ENCODE measurements around the gene PDXDC1. TPM values are rescaled to one million over a fixed set of nuclear protein-coding genes. Genes with fewer than 3 reads are reported as not detected.
"Not testable (repeated sequence)": the region's sequence is repeated elsewhere in the genome, so short reads cannot be mapped to it uniquely, and the experiment has no call there.

The PDXDC1 gene
- total and polyA plus RNA-seq, 2 donors from 2014 or later, result 56.5 to 113 TPM

DNA sequence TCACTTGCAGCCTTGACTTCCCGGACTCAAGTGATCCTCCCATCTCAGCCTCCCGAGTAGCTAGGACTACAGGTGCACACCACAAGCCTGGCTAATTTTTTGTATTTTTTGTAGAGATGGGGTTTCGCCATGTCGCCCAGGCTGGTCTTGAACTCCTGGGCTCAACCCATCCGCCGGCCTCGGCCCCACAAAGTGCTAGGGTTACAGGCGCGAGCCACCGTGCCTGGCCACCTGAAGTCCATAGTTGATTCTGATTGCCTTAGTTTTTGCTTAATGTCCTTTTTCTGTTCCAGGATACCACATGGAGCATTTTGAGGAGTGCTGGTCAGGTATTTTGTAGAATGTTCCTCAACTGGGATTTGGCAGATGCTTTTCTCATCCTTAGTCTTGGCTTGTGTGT lies 185.7 kb downstream of the PDXDC1 start:
- H3K9ac ChIP-seq (ENCODE audit: low read length in 3 of 3); FAIRE-seq; intact Hi-C loops (cut with DNase I): not testable (repeated sequence)

GRCh38 chr16:15163055-15163454 lies 188.2 kb downstream of the PDXDC1 start:
- DNase-seq; H3K4me1 ChIP-seq (ENCODE audit: control insufficient read depth in 2 of 3, insufficient read depth in 2 of 3, low read depth in 1 of 3, low read length in 3 of 3); H3K9me3 ChIP-seq (ENCODE audit: control insufficient read depth in 2 of 3, insufficient read depth in 1 of 3, low read length in 3 of 3); FAIRE-seq; H3K27me3 ChIP-seq (ENCODE audit: control insufficient read depth, insufficient read depth, low read length); H3K4me3 ChIP-seq (ENCODE audit: low read length in 3 of 3); H3K36me3 ChIP-seq (ENCODE audit: control insufficient read depth in 2 of 3, insufficient read depth in 3 of 3, low read length in 3 of 3); H3K27ac ChIP-seq (ENCODE audit: low read depth in 2 of 2, low read length in 2 of 2); intact Hi-C loops (cut with DNase I); H3K9ac ChIP-seq (ENCODE audit: low read length in 3 of 3): not testable (repeated sequence)

More for the DNA sequence above, 185.7 kb downstream of the PDXDC1 start:
- not testable (repeated sequence) for DNase-seq; H3K27me3 ChIP-seq (ENCODE audit: control insufficient read depth, insufficient read depth, low read length); H3K27ac ChIP-seq (ENCODE audit: low read depth in 2 of 2, low read length in 2 of 2); H3K4me3 ChIP-seq (ENCODE audit: low read length in 3 of 3); H3K4me1 ChIP-seq (ENCODE audit: control insufficient read depth in 2 of 3, insufficient read depth in 2 of 3, low read depth in 1 of 3, low read length in 3 of 3); H3K9me3 ChIP-seq (ENCODE audit: control insufficient read depth in 2 of 3, insufficient read depth in 1 of 3, low read length in 3 of 3); H3K36me3 ChIP-seq (ENCODE audit: control insufficient read depth in 2 of 3, insufficient read depth in 3 of 3, low read length in 3 of 3)

DNA sequence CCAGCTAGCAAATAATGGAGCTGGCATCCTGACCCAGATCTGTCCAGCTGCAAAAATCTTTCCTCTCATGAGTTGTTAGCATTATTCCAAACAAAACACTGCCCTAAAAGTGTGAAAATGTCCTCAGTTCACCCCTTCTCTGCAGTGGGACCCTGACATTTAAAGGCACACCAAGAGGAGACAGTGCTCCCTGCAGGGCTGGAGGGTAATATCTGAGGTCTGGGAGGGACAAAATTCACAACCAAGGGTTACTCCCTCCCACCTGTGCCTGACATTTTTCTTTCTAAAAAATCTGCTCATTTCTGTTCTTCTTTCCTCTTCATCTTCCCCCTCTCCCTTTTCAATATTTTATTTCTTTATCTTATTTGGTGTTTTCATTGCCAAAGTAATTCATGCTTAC lies 191.4 kb downstream of the PDXDC1 start:
- H3K4me3 ChIP-seq (ENCODE audit: low read length in 3 of 3); H3K4me1 ChIP-seq (ENCODE audit: control insufficient read depth in 2 of 3, insufficient read depth in 2 of 3, low read depth in 1 of 3, low read length in 3 of 3); H3K36me3 ChIP-seq (ENCODE audit: control insufficient read depth in 2 of 3, insufficient read depth in 3 of 3, low read length in 3 of 3); H3K9me3 ChIP-seq (ENCODE audit: control insufficient read depth in 2 of 3, insufficient read depth in 1 of 3, low read length in 3 of 3); H3K27ac ChIP-seq (ENCODE audit: low read depth in 2 of 2, low read length in 2 of 2); intact Hi-C loops (cut with DNase I); DNase-seq; FAIRE-seq; H3K27me3 ChIP-seq (ENCODE audit: control insufficient read depth, insufficient read depth, low read length); H3K9ac ChIP-seq (ENCODE audit: low read length in 3 of 3): not testable (repeated sequence)

DNA sequence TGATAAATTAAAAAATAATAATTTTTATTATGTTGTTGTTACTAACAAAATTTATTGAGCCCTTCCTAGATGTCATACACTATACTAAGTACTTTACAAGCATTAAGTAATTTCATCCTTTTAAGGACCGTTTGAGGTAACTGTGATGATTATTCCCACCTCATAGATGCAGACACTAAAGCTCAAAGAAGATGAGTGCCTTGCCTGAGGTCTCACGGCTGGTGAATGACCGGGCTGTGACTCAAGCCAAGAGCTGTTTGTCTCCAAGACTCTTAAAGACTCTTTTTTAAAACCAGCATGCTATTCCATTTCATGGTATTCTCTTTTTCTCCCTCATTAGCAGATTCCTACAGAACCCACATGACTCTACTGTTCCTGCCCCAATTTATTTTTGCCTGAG lies 193.5 kb downstream of the PDXDC1 start:
- DNase-seq; FAIRE-seq; H3K4me1 ChIP-seq (ENCODE audit: control insufficient read depth in 2 of 3, insufficient read depth in 2 of 3, low read depth in 1 of 3, low read length in 3 of 3); H3K27ac ChIP-seq (ENCODE audit: low read depth in 2 of 2, low read length in 2 of 2); H3K9ac ChIP-seq (ENCODE audit: low read length in 3 of 3); H3K36me3 ChIP-seq (ENCODE audit: control insufficient read depth in 2 of 3, insufficient read depth in 3 of 3, low read length in 3 of 3); intact Hi-C loops (cut with DNase I); H3K9me3 ChIP-seq (ENCODE audit: control insufficient read depth in 2 of 3, insufficient read depth in 1 of 3, low read length in 3 of 3); H3K4me3 ChIP-seq (ENCODE audit: low read length in 3 of 3); H3K27me3 ChIP-seq (ENCODE audit: control insufficient read depth, insufficient read depth, low read length): not testable (repeated sequence)

DNA sequence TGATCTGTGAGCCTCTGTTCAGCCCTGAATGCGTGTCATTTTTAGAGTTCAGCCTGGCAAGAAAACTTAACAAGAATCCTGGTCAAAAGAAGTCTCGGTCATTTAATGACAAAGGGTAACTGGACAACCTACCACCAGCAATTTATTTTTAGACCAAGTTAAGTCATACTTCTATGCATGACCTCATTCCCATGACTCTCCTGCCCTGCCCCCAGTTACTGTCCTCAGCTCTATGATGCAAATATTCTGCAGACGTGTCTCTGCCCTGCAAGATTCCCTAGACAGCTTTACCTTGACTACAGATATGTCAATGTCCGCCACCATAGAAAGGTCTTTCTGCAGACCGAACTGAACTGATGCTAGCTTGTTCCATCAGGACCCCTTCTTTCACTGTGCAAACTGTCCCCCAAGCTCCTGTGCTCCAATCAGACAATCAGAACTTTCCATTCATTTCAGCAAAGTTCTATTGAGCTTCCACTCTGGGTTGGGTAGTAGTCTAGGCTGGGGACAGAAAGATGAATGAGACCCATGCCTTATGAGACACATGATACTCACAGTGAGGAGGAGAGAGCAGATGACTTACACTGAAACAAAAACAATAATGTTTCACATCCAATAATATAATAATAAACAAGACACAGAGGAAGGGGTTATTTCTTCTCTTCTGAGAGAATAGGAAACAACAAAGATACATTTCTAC lies 194.3 kb downstream of the PDXDC1 start:
- intact Hi-C loops (cut with DNase I); FAIRE-seq; H3K4me3 ChIP-seq (ENCODE audit: low read length in 3 of 3); H3K27me3 ChIP-seq (ENCODE audit: control insufficient read depth, insufficient read depth, low read length); H3K9ac ChIP-seq (ENCODE audit: low read length in 3 of 3); H3K27ac ChIP-seq (ENCODE audit: low read depth in 2 of 2, low read length in 2 of 2); H3K9me3 ChIP-seq (ENCODE audit: control insufficient read depth in 2 of 3, insufficient read depth in 1 of 3, low read length in 3 of 3); H3K4me1 ChIP-seq (ENCODE audit: control insufficient read depth in 2 of 3, insufficient read depth in 2 of 3, low read depth in 1 of 3, low read length in 3 of 3); H3K36me3 ChIP-seq (ENCODE audit: control insufficient read depth in 2 of 3, insufficient read depth in 3 of 3, low read length in 3 of 3): not testable (repeated sequence)
- DNase-seq, result peak in 1 of 5 donors; percentile 13

GRCh38 chr16:15179909-15180308 lies 205.1 kb downstream of the PDXDC1 start:
- H3K9me3 ChIP-seq (ENCODE audit: control insufficient read depth in 2 of 3, insufficient read depth in 1 of 3, low read length in 3 of 3); H3K4me3 ChIP-seq (ENCODE audit: low read length in 3 of 3); FAIRE-seq; H3K27me3 ChIP-seq (ENCODE audit: control insufficient read depth, insufficient read depth, low read length); H3K27ac ChIP-seq (ENCODE audit: low read depth in 2 of 2, low read length in 2 of 2); DNase-seq; H3K9ac ChIP-seq (ENCODE audit: low read length in 3 of 3); intact Hi-C loops (cut with DNase I); H3K4me1 ChIP-seq (ENCODE audit: control insufficient read depth in 2 of 3, insufficient read depth in 2 of 3, low read depth in 1 of 3, low read length in 3 of 3); H3K36me3 ChIP-seq (ENCODE audit: control insufficient read depth in 2 of 3, insufficient read depth in 3 of 3, low read length in 3 of 3): not testable (repeated sequence)

GRCh38 chr16:15180946-15181345 lies 206.1 kb downstream of the PDXDC1 start:
- intact Hi-C loops (cut with DNase I); H3K36me3 ChIP-seq (ENCODE audit: control insufficient read depth in 2 of 3, insufficient read depth in 3 of 3, low read length in 3 of 3); H3K27me3 ChIP-seq (ENCODE audit: control insufficient read depth, insufficient read depth, low read length); H3K4me1 ChIP-seq (ENCODE audit: control insufficient read depth in 2 of 3, insufficient read depth in 2 of 3, low read depth in 1 of 3, low read length in 3 of 3); H3K9ac ChIP-seq (ENCODE audit: low read length in 3 of 3); H3K9me3 ChIP-seq (ENCODE audit: control insufficient read depth in 2 of 3, insufficient read depth in 1 of 3, low read length in 3 of 3); H3K4me3 ChIP-seq (ENCODE audit: low read length in 3 of 3); DNase-seq; FAIRE-seq; H3K27ac ChIP-seq (ENCODE audit: low read depth in 2 of 2, low read length in 2 of 2): not testable (repeated sequence)

DNA sequence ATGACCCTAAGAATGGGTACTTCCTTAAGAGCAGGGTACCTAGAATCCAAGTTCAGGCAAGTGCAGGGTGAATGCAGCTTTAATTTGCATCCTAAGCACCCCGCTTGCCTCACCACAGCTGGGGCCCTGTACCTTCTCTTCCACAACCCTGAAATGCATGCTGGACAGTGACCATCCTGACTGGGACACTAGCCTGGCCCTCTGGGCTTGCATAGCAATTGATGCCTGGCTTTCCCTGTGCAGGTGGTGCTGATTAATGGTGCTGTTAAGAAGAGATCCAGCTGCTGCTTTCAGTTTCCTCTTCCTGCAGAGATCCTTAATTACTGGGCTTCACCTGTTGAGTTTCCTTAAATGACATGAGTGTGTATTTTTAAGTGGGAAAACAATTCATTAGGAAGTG lies 209.2 kb downstream of the PDXDC1 start:
- H3K27ac ChIP-seq (ENCODE audit: low read depth in 2 of 2, low read length in 2 of 2); H3K9me3 ChIP-seq (ENCODE audit: control insufficient read depth in 2 of 3, insufficient read depth in 1 of 3, low read length in 3 of 3); H3K4me3 ChIP-seq (ENCODE audit: low read length in 3 of 3); intact Hi-C loops (cut with DNase I); H3K9ac ChIP-seq (ENCODE audit: low read length in 3 of 3); H3K36me3 ChIP-seq (ENCODE audit: control insufficient read depth in 2 of 3, insufficient read depth in 3 of 3, low read length in 3 of 3); H3K4me1 ChIP-seq (ENCODE audit: control insufficient read depth in 2 of 3, insufficient read depth in 2 of 3, low read depth in 1 of 3, low read length in 3 of 3); DNase-seq; FAIRE-seq; H3K27me3 ChIP-seq (ENCODE audit: control insufficient read depth, insufficient read depth, low read length): not testable (repeated sequence)

Data from kidney (tissue), 11 donors.